Measurements from ENCODE around the gene ABCC6. TPM values are rescaled to one million over a fixed set of nuclear protein-coding genes. Genes with fewer than 3 reads are reported as not detected.

ABCC6 gene
- total RNA-seq, 4 donors from 2014 or later, result 36.2 to 109 (median 49.6) TPM

GRCh38 chr16:16137110-16137509 lies 86.2 kb downstream of the ABCC6 start:
- Histone ChIP-seq H3K9me3 (no peaks in the 10 kb centered on the region), H3K4me1 (no peaks in the 10 kb centered on the region), H3K27me3 (no peaks in the 10 kb centered on the region), H3K27ac (no peak overlapping the region), H3K36me3 (peaks cover 0 to 57% (median 18%) of the 10 kb centered on the region in 4 donors), H3K4me3 (no peak overlapping the region)
- no peak for TF ChIP-seq POLR2AphosphoS5 (IDR thresholded peaks at IDR 0.05)
- no peak for TF ChIP-seq EP300 (IDR thresholded peaks at IDR 0.05; ENCODE audit: low read depth)
- no peak for TF ChIP-seq POLR2A (IDR thresholded peaks at IDR 0.05)
- no peak for TF ChIP-seq CTCF (IDR thresholded peaks at IDR 0.05)
- WGBS, 2 donors (ENCODE audit: low coverage in 1 of 2), result 67 to 100% methylated on average over 2 to 8 of the region's 8 CpGs
- intact Hi-C loops (cut with DNase I; ENCODE audit: low total_unique reads) (no loop called here), in situ Hi-C loops (cut with MboI; ENCODE audit: low pct_ligation_motif_present in 1 of 4, low pct_unique_long_range_greater_than_20kb in 1 of 4, low sequenced_read_pairs in 3 of 4) (loop anchor here in 3 of 4 donors (25.0 kb wide), 3 partner anchors 275 to 725 kb away; partner anchors contain the start of gene MYH11 (in 1 of the 3))
- no peak for DNase-seq

- Histone ChIP-seq H3K27me3 (no peaks in the 10 kb centered on the region), H3K4me1 (no peaks in the 10 kb centered on the region), H3K27ac (no peak overlapping the region), H3K4me3 (no peak overlapping the region), H3K36me3 (peaks cover 0 to 53% (median 18%) of the 10 kb centered on the region in 4 donors), H3K9me3 (no peaks in the 10 kb centered on the region)
- intact Hi-C loops (cut with DNase I; ENCODE audit: low total_unique reads) (no loop called here), in situ Hi-C loops (cut with MboI; ENCODE audit: low pct_ligation_motif_present in 1 of 4, low pct_unique_long_range_greater_than_20kb in 1 of 4, low sequenced_read_pairs in 3 of 4) (loop anchor here in 3 of 4 donors (25.0 kb wide), 3 partner anchors 274 to 724 kb away; partner anchors contain the start of gene MYH11 (in 1 of the 3))
- DNase-seq, result no peak
- no peak for TF ChIP-seq CTCF (IDR thresholded peaks at IDR 0.05)
- TF ChIP-seq POLR2AphosphoS5 (IDR thresholded peaks at IDR 0.05), result no peak
- no peak for TF ChIP-seq EP300 (IDR thresholded peaks at IDR 0.05; ENCODE audit: low read depth)
- no peak for TF ChIP-seq POLR2A (IDR thresholded peaks at IDR 0.05)
- WGBS, 2 donors (ENCODE audit: low coverage in 1 of 2), result 95% methylated on average over 6 of the region's 6 CpGs; no CpG with 5 or more reads in 1 of the 2 donors
These were observed 86.7 kb downstream of the ABCC6 start for GRCh38 chr16:16136588-16136987.

- 92 to 100% methylated on average over 5 to 21 of the region's 21 CpGs for WGBS, 2 donors (ENCODE audit: low coverage in 1 of 2)
- Histone ChIP-seq H3K4me3 (no peak overlapping the region), H3K9me3 (no peaks in the 10 kb centered on the region), H3K27ac (no peak overlapping the region), H3K4me1 (no peaks in the 10 kb centered on the region), H3K27me3 (no peaks in the 10 kb centered on the region), H3K36me3 (peaks cover 0 to 42% (median 17%) of the 10 kb centered on the region in 4 donors)
- DNase-seq, result no peak
- in situ Hi-C loops (cut with MboI; ENCODE audit: low pct_ligation_motif_present in 1 of 4, low pct_unique_long_range_greater_than_20kb in 1 of 4, low sequenced_read_pairs in 3 of 4), result loop anchor here in 3 of 4 donors (25.0 kb wide), 3 partner anchors 272 to 722 kb away; partner anchors contain the start of gene MYH11 (in 1 of the 3)
- TF ChIP-seq CTCF (IDR thresholded peaks at IDR 0.05) (no peak), EP300 (IDR thresholded peaks at IDR 0.05; ENCODE audit: low read depth) (no peak)
- intact Hi-C loops (cut with DNase I; ENCODE audit: low total_unique reads), result no loop called here
These were observed 89.2 kb downstream of the ABCC6 start for GRCh38 chr16:16133943-16134604.

- intact Hi-C loops (cut with DNase I; ENCODE audit: low total_unique reads), result no loop called here
- peaks cover 0 to 23% (median 8%) of the 10 kb centered on the region in 4 donors for H3K36me3 ChIP-seq
- no peak overlapping the region for H3K4me3 ChIP-seq
- H3K4me1 ChIP-seq, result no peaks in the 10 kb centered on the region
- 95% methylated on average over 15 of the region's 15 CpGs; no CpG with 5 or more reads in 1 of the 2 donors for whole genome bisulfite sequencing, 2 donors (ENCODE audit: low coverage in 1 of 2)
- H3K9me3 ChIP-seq, result no peaks in the 10 kb centered on the region
- no peak overlapping the region for H3K27ac ChIP-seq
- no peak for DNase-seq
- TF ChIP-seq EP300 (IDR thresholded peaks at IDR 0.05; ENCODE audit: low read depth), result no peak
- no peak for TF ChIP-seq POLR2AphosphoS5 (IDR thresholded peaks at IDR 0.05)
- TF ChIP-seq CTCF (IDR thresholded peaks at IDR 0.05), result no peak
- TF ChIP-seq POLR2A (IDR thresholded peaks at IDR 0.05), result no peak
- in situ Hi-C loops (cut with MboI; ENCODE audit: low pct_ligation_motif_present in 1 of 4, low pct_unique_long_range_greater_than_20kb in 1 of 4, low sequenced_read_pairs in 3 of 4), result loop anchor here in 3 of 4 donors (25.0 kb wide), 3 partner anchors 269 to 719 kb away; partner anchors contain the start of gene MYH11 (in 1 of the 3)
- H3K27me3 ChIP-seq, result no peaks in the 10 kb centered on the region
These were observed 91.6 kb downstream of the ABCC6 start for GRCh38 chr16:16131659-16132058.
